GM21423 (cell line): Measurements from ENCODE around the gene ZNHIT3.
"Not testable (repeated sequence)": the region's sequence is repeated elsewhere in the genome, so short reads cannot be mapped to it uniquely, and the experiment has no call there.

Source experiments
- ATAC-seq: cut with Tn5 transposase; IDR thresholded peaks from one replicate; pipeline ENCODE4 v1.9.1; 2021; ENCODE audit warnings: mild to moderate bottlenecking, moderate library complexity; ENCODE audit not compliant: unreplicated experiment

ZNHIT3 gene

DNA sequence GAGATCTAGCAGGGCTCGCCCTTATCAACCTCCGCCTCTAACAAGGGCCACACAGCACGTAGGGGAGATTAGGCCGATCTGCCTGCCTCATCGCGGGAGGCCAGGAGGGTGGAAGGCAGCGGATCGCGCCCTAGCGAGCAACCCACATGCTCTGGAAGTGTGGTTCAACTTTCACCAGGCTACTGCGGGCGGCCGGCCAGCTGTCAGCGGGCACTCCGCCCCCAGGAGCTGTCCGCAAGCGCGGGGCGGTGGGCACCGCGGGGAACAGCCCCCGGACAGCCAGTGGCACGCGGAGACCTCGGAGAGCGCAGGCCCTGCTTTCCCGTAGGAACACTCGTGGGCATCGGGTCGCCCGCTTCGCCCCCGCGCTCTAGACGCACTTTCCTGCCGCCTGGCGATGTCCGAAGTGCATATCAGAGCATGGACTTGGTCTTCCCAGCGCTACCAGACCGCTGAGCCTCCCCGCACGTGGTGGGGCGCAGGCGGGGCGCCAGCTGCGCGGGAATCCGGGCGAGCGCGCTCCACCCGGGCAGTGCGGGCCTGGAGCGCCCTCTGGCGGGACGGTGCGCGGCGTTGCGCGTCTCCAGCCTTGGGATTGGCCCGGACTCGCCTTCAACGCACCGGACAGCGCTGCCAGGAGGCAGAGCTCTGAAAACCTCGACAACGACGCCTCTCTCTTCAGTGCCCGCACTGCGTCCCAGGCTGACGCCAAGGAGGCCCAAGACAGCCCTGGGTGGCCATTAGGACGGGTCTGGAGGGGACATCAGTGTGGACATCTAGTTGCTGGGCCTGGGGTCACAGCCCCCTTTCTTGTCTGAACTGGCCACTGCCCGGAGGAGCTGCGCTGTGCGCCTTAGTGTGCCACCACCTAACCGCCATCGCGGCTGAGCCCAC lies 3.6 kb upstream of the ZNHIT3 start:
- ATAC-seq: peak; percentile 33

GRCh38 chr17:36484021-36484420 lies 2.5 kb upstream of the ZNHIT3 start:
- not testable (repeated sequence) for ATAC-seq

- ATAC-seq: no peak
Observed at GRCh38 chr17:36485027-36485426, 1.5 kb upstream of the ZNHIT3 start.

GRCh38 chr17:36485805-36486203 lies 677 bp upstream of the ZNHIT3 start:
- peak; percentile 6 for ATAC-seq

DNA sequence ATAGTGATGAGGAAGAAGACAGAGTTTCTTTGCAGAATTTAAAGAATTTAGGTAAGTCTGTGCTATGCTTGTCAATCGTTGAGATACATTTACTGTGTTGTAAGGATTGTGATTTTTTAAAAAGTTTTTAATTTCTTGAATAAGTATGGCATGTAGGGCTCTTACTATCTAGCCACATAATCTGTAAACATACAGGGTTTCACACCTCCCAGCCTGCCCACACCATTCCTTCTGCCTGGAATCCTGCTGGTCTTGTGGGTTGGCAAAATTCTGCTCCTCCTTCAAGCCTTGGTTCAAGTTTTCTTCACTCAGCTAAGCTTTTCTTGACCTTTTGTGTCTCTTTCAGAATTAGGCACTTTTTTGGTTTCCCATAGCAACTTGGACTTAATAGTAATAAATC lies 7.5 kb downstream of the ZNHIT3 start:
- ATAC-seq: no peak

DNA sequence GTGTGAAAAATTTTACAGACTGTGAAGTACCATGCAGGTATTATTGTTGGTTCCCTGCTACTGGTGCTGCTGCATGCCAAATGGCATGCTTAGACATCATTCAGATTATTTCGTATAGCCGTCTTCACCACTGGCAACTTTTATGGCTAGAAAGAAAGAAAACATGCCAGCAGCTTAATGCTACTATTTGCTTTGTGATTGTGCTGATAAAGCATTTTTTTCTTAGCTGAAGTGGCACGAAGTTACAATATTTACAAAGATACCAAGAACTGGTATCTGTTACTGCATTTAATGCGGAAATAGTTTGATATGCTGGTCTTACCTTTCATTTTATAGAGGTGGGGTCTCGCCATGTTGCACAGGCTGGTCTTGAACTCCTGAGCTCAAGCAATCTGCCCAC lies 8.2 kb downstream of the ZNHIT3 start:
- ATAC-seq: no peak

DNA sequence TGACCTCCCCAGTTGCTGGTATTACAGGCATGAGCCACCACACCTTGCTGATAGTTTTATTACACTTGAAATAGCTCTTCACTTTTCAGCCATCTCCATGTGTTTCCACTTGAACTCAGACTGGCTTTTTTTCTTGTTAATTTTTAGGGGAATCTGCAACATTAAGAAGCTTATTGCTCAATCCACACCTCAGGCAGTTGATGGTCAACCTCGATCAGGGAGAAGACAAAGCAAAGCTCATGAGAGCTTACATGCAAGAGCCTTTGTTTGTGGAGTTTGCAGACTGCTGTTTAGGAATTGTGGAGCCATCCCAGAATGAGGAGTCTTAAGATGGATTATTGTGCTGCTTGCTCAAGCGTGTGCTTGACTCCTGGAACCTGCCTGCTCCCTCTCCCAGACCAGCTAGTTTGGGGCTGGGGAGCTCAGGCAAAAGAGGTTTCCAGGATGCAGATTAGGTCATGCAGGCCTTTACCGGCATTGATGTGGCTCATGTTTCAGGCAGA lies 8.6 kb downstream of the ZNHIT3 start:
- ATAC-seq: no peak

DNA sequence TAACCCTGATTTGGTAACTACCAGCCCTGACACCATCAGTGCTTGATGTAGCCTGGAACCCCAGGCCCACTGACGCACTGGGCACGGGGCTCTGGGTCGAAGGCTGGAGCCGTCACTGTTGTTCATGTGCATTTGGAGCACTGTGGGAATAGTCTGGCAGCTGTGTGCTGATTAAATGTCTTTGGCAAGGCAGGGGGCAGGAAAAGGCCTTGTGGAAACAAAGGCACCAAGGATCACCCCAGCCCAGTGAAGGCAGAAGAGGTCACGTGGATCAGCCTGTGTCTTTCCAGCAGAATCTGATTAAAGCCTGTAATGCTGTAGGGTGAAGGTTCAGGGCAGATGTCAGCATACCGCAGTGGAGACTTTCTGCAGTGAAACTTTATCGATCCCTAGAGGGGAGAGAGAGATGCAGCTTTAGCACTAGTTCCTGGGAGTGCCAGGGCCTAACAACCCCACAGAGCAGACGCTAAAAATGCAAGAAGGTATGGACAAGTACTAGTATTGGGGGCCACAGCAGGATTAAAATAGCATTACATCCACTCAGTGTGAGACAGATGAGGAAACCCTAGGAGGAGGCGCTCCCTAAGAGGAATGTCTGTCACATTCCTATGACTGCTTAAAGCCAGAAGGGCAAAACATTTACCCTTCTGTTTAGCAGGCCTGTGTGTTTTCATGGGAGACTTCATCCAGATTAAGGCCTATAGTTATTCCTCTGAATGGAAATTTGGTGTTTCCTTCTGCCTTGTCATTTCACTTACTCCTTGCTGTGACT lies 9.7 kb downstream of the ZNHIT3 start:
- ATAC-seq: no peak

DNA sequence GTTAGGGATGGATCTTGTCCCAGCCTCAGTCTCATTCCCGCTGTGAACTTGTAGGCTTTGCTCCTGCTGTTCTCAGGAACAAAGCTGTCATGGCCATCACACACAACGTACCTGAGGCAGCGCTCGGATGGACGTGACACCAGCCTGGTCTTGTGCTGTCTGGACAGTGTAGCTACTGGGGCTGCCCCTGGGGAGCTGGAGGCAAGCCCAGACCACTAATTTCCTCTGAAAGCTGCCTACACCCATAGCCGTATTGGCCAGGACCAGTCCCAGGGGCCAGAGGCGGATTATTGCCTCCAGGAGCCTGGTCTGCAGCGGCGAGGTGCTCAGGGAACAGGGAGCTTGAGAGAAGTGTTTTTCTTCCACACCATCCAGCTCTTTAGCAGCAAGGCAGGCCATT lies 11.7 kb downstream of the ZNHIT3 start:
- ATAC-seq: no peak

- ATAC-seq: no peak
Observed at GRCh38 chr17:36498560-36499300, 12.2 kb downstream of the ZNHIT3 start.

DNA sequence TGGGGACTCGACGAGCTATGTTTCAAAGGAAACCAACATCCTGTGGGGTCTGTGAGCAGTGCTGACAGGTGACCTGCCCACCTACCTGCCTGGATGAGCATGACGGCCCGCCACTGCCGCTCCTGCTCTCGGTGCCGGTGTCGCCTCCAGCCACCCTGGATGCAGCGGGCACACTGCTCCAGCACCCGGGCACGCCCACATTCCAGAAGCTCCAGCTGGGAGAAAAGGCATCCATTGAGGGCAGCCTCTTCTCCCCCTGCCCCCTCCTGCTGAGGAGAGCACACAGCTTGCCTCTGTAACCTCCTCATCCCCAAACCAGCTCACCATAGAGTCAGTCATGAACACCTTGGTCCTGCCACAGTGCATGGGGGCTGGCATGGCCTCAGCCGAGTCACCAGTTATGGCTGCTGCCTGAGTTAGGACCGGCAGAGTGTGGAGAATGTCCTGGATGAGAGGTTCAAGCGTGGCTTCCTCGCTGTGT lies 14.3 kb downstream of the ZNHIT3 start:
- ATAC-seq: no peak

GRCh38 chr17:36501351-36501750 lies 14.9 kb downstream of the ZNHIT3 start:
- ATAC-seq: no peak

- no peak for ATAC-seq
Observed at GRCh38 chr17:36501963-36502362, 15.5 kb downstream of the ZNHIT3 start.

DNA sequence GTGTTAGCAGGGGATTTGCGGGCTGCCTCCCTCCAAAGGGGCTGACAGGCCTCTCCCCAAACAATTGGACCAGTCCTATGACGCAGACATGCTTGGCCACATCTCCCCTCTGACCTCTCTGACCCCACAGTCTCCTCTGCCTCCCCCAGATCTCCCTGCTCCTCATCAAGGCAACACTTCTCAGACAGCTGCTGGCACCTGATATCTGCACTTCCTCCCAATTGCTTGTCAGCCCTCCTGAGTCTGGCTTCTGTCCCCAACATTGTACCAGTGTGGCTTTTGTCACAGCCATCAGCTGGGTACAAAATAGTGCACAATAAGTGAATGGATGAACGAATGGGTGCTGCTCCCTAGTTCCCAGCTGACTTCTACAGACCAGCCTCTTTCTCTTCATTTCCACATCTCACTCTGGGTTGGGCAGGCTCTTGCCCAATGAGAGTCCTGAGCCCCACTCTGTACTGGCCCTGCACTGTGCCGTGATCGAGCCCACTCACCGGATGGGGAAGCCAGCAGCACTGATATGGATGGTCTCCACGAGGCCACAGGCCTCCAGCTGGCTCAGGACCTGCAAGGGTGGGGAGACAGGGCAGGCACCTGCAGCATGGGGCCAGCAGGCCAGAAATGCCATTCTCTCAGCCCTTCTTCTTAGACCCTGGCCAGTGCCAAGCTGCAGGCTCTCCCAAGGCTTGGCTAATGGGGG lies 17.1 kb downstream of the ZNHIT3 start:
- ATAC-seq: no peak

DNA sequence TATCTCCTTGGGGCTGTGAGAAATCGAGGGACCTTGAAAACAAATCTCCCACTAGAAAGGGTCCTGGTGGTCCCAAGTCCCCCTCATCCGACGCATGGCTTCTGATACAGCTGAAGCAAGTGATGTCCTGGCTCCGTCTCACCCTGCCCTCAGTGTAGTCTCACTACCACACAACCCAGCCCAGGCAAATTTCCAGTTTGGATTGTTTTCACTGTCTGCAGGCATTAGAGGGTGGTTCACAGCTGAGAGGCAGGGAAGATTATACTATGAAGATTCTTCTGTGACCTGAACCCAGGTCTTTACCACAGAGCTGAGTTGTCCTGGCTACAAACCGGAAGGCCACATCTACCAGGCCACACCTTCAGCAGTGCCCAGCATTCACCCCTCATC lies 17.7 kb downstream of the ZNHIT3 start:
- ATAC-seq: no peak

DNA sequence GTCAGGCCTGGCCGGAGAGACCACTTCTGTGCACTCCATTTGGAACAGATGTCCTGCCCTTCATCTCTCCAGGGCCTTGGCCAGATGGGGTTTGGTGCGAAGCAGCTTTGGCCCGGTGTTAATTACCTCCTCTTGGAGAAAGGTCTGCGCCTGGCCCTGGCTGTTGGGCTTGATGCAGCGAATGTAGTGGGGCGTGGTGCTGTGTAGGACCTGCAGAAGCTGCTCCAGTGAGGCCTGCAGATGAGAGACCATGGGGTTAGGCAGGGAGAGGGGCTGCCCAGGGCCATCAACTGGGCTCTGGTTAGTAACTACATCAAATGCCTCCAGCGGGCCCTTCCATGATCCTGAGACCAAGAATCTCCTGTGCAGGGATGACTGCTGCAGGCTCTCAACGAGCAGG lies 18.7 kb downstream of the ZNHIT3 start:
- ATAC-seq: no peak

- ATAC-seq: no peak
Observed at GRCh38 chr17:36506249-36506826, 19.9 kb downstream of the ZNHIT3 start.

DNA sequence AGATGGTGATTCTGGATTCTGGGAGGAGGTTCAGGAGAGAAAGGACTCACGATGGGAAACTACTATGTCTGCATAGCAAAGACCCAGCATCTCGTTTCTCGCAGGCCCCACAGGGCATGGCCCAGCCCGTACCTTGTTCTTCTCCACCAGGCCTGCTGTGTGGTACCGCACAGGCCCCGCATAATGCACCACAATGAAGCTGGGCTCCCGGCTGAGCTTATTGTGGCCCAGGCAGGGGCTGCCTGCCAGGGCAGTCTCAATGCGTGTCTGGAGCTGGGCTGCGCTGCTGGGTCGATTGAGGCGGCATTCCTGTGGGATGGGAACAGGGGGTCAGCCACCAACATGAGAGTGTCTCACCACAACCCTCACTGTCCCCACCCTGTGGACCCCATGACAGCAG lies 20.4 kb downstream of the ZNHIT3 start:
- no peak for ATAC-seq

GRCh38 chr17:36507266-36507665 lies 20.8 kb downstream of the ZNHIT3 start:
- no peak for ATAC-seq

DNA sequence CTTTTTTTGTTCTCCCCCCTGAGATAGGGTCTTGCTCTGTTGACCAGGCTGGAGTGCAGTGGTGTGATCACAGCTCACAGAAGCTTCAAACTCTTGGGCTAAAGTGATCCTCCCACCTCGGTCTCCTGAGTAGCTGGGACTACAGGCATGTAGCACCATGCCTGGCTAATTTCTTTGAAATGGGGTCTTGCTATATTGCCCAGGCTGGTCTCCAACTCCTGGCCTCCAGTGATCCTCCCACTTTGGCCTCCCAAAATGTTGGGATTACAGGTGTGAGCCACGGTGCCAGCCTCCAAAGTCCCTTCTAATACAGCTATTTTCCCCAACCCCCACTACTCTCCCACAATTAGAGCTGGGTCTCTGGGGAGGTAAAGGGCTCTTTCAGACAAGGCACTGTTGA lies 22.0 kb downstream of the ZNHIT3 start:
- ATAC-seq: not testable (repeated sequence)
